WI38 (cell line): ENCODE data around the gene KLHDC3.

Experiments
- H3K4me3 ChIP-seq: 2 replicates; pipeline ENCODE4 v1.5.1; 2011; ENCODE audit warnings: low read depth, mild to moderate bottlenecking, control low read depth, low read length
- CTCF ChIP-seq: IDR thresholded peaks from 2 replicates; pipeline ENCODE4 v1.5.1; 2012; ENCODE audit warnings: low read depth, mild to moderate bottlenecking, control low read depth, low read length

The KLHDC3 gene

GRCh38 chr6:43059168-43060033 lies 45.4 kb downstream of the KLHDC3 start, which contains the start of the genes KLC4 and MRPL2:
Gene KLC4, plus strand, starts transcription at chr6:43059631. Its CDS starts 1,705 bp downstream, at chr6:43061336.
Gene MRPL2, minus strand, starts transcription at chr6:43059434. Its CDS starts 53 bp downstream, at chr6:43059381.
- peak within 1 kb of the TSS; percentile 99 for H3K4me3 ChIP-seq
- TF ChIP-seq CTCF = no peak

- peak overlapping the region; percentile 99 for H3K4me3 ChIP-seq
- TF ChIP-seq CTCF = no peak
These were observed 46.1 kb downstream of the KLHDC3 start for GRCh38 chr6:43060034-43060754.

GRCh38 chr6:43060755-43061633 lies 46.9 kb downstream of the KLHDC3 start:
- TF ChIP-seq CTCF = no peak
- H3K4me3 ChIP-seq = no peak overlapping the region

- TF ChIP-seq CTCF = no peak
These were observed 47.8 kb downstream of the KLHDC3 start for GRCh38 chr6:43061861-43062260.

GRCh38 chr6:43062818-43063217 lies 48.8 kb downstream of the KLHDC3 start:
- TF ChIP-seq CTCF = no peak
- H3K4me3 ChIP-seq = no peak overlapping the region

More at GRCh38 chr6:43061861-43062260, 47.8 kb downstream of the KLHDC3 start:
- H3K4me3 ChIP-seq = no peak overlapping the region

- no peak overlapping the region for H3K4me3 ChIP-seq
- TF ChIP-seq CTCF = peak; percentile 51
These were observed 56.1 kb downstream of the KLHDC3 start for GRCh38 chr6:43070028-43070632.
